ENCODE data around the gene SH3PXD2B. TPM values are rescaled to one million over a fixed set of nuclear protein-coding genes. Genes with fewer than 3 reads are reported as not detected.

Gene SH3PXD2B
- total RNA-seq, 1 experiment from 2014 or later, result 27.5 TPM

- no peak for TF ChIP-seq EZH2phosphoT487 (IDR thresholded peaks at IDR 0.05; ENCODE audit: borderline replicate concordance)
- no peak for TF ChIP-seq CTCF (IDR thresholded peaks at IDR 0.05 in 2 of 3, conservative IDR thresholded peaks at IDR 0.05 in 1 of 3; ENCODE audit: borderline replicate concordance in 1 of 3, insufficient read depth in 1 of 3, low read depth in 2 of 3, low read length in 2 of 3)
- TF ChIP-seq ELF1 (IDR thresholded peaks at IDR 0.05; ENCODE audit: borderline replicate concordance, low read depth), result no peak
These were observed 25.0 kb downstream of the SH3PXD2B start (continued) for GRCh38 chr5:172429201-172429940.

- ChIA-PET CTCF (no interaction called here), POLR2A (no interaction called here), RAD21 (ENCODE audit: low non-redundant PET in 1 of 2, low total read pairs in 2 of 2, uncharacterized antibody in 2 of 2, unreplicated experiment in 2 of 2) (no interaction called here)
- Histone ChIP-seq H3K27me3 (ENCODE audit: insufficient read depth, low read length) (no peaks in the 10 kb centered on the region), H3K36me3 (ENCODE audit: control insufficient read depth in 1 of 2, insufficient read depth in 2 of 2, low read length in 2 of 2) (no peaks in the 10 kb centered on the region), H3K27ac (ENCODE audit: low read depth, low read length) (no peak overlapping the region), H2AFZ (ENCODE audit: low read depth, low read length, poor library complexity, severe bottlenecking) (no peak overlapping the region), H3K4me3 (replicated peaks in 1 of 2; ENCODE audit: low read depth in 1 of 2, low read length in 2 of 2) (no peak overlapping the region), H3K9me3 (ENCODE audit: control insufficient read depth in 1 of 2, insufficient read depth in 1 of 2, low read depth in 1 of 2, low read length in 2 of 2) (no peaks in the 10 kb centered on the region), H3K4me1 (ENCODE audit: control insufficient read depth in 1 of 2, insufficient read depth in 2 of 2, low read length in 2 of 2) (no peaks in the 10 kb centered on the region), H3K79me2 (ENCODE audit: insufficient read depth, low read length) (peaks cover 6% of the 10 kb centered on the region; the same call in 1 of the 2 replicates), H3K9me2 (ENCODE audit: insufficient read depth) (no peaks in the 10 kb centered on the region), H4K20me1 (ENCODE audit: insufficient read depth) (no peaks in the 10 kb centered on the region), H3K9ac (ENCODE audit: low read length) (no peak overlapping the region), H3K4me2 (ENCODE audit: low read length) (no peak overlapping the region)
- intact Hi-C loops (cut with micrococcal nuclease), result no loop called here
- no TSS peak for BruUV-seq (replicated peaks)
- no peak for DNase-seq (ENCODE audit: low read depth, low spot score)
- TF ChIP-seq JUND (IDR thresholded peaks at IDR 0.05), result no peak
- no peak for TF ChIP-seq REST (IDR thresholded peaks at IDR 0.05; ENCODE audit: low read depth)
- TF ChIP-seq MAX (IDR thresholded peaks at IDR 0.05), result no peak
- TF ChIP-seq RAD21 (IDR thresholded peaks at IDR 0.05; ENCODE audit: low read depth), result no peak
- no peak for TF ChIP-seq ATF3 (IDR thresholded peaks at IDR 0.05)
- no peak for TF ChIP-seq CTCF (IDR thresholded peaks at IDR 0.05 in 2 of 3, conservative IDR thresholded peaks at IDR 0.05 in 1 of 3; ENCODE audit: borderline replicate concordance in 1 of 3, insufficient read depth in 1 of 3, low read depth in 2 of 3, low read length in 2 of 3)
- no peak for TF ChIP-seq ZNF274 (IDR thresholded peaks at IDR 0.05; ENCODE audit: low read depth, low read length)
- no peak for TF ChIP-seq ZFX (IDR thresholded peaks at IDR 0.05)
- TF ChIP-seq CEBPB (IDR thresholded peaks at IDR 0.05; ENCODE audit: low read depth), result no peak
- TF ChIP-seq SP1 (IDR thresholded peaks at IDR 0.05; ENCODE audit: low read depth), result no peak
- ATAC-seq, result no peak
These were observed 25.8 kb downstream of the SH3PXD2B start for GRCh38 chr5:172428224-172429166.

Data from HCT116 (cell line).